ENCODE data around the gene PPP1R27. TPM values are rescaled to one million over a fixed set of nuclear protein-coding genes. Genes with fewer than 3 reads are reported as not detected.

The PPP1R27 gene
- total RNA-seq, 1 experiment from 2014 or later, result not detected

DNA sequence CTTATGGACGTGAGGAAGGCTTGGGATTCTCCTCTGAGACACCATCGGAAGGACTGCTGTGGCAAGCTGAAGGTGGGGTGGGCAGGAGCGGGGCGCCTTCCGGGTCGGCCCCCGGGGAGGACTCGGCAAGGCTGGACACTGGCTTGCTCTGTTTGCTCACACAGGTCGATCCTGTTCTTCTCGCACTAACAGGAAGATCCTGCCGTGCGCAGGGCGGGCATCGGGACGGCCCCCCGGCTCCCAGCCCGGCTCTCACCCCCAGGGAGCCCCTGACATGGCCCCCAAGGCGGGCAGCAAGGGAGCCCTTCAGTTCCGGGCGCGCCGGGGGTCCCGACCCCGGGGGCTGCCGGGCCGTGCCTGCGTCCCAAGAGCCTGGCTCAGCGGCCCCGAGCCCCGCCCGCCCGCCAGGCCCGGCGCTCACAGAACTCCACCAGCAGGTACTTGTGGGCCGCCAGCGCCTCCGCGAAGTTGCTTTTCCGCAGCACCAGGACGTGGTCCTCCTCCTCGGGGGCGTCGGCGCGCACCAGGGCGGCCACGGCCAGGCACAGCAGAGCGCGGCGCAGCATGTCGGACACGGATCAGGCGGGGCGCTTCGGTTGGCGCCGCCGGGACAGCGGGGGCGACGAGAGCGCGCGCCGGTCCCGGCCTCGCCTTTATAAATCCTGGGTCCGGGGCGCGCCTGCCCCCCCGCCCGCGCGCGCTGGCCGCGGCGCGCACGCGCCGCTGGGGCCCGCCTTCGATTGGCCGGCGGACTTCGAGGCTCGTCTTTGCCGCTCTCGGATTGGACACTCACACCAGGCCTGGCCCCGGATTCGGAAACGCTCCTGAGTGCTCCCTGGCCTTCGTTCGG, 25.3 kb upstream of the PPP1R27 start, which contains the start of gene P4HB:
Gene P4HB (minus strand): TSS at position 630 of the 850 bp plus-strand sequence. CDS start 64 bp downstream, at position 566.
- Histone ChIP-seq H3K27ac (ENCODE audit: low read depth, low read length, poor library complexity, severe bottlenecking) (peak within 1 kb of the TSS; percentile 96), H3K9me3 (ENCODE audit: low read depth, low read length, poor library complexity, severe bottlenecking) (no peaks in the 10 kb centered on the region), H3K27me3 (replicated peaks; ENCODE audit: insufficient read depth, low read depth, low read length, poor library complexity) (no peaks in the 10 kb centered on the region), H3K4me3 (ENCODE audit: low read depth, low read length, poor library complexity, severe bottlenecking) (peak within 1 kb of the TSS; percentile 90), H3K4me1 (ENCODE audit: insufficient read depth, low read length, poor library complexity, severe bottlenecking) (peaks cover 20% of the 10 kb centered on the region), H3K36me3 (ENCODE audit: insufficient read depth, low read length, poor library complexity, severe bottlenecking) (peaks cover 47% of the 10 kb centered on the region)
- CTCF ChIA-PET, result no interaction called here
- TF ChIP-seq, protein P1, sequence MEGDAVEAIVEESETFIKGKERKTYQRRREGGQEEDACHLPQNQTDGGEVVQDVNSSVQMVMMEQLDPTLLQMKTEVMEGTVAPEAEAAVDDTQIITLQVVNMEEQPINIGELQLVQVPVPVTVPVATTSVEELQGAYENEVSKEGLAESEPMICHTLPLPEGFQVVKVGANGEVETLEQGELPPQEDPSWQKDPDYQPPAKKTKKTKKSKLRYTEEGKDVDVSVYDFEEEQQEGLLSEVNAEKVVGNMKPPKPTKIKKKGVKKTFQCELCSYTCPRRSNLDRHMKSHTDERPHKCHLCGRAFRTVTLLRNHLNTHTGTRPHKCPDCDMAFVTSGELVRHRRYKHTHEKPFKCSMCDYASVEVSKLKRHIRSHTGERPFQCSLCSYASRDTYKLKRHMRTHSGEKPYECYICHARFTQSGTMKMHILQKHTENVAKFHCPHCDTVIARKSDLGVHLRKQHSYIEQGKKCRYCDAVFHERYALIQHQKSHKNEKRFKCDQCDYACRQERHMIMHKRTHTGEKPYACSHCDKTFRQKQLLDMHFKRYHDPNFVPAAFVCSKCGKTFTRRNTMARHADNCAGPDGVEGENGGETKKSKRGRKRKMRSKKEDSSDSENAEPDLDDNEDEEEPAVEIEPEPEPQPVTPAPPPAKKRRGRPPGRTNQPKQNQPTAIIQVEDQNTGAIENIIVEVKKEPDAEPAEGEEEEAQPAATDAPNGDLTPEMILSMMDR (conservative IDR thresholded peaks at IDR 0.05; ENCODE audit: low read depth, low read length), result no peak
- no peak for TF ChIP-seq EZH2 (IDR thresholded peaks at IDR 0.05; ENCODE audit: borderline replicate concordance, low read depth, low read length, poor library complexity, severe bottlenecking)
- no peak for DNase-seq (ENCODE audit: low spot score)
- intact Hi-C loops (cut with micrococcal nuclease; ENCODE audit: unreplicated experiment), result no loop called here
- POLR2A ChIA-PET (ENCODE audit: low non-redundant PET), result no interaction called here
- BruUV-seq (replicated peaks), result no TSS peak

DNA sequence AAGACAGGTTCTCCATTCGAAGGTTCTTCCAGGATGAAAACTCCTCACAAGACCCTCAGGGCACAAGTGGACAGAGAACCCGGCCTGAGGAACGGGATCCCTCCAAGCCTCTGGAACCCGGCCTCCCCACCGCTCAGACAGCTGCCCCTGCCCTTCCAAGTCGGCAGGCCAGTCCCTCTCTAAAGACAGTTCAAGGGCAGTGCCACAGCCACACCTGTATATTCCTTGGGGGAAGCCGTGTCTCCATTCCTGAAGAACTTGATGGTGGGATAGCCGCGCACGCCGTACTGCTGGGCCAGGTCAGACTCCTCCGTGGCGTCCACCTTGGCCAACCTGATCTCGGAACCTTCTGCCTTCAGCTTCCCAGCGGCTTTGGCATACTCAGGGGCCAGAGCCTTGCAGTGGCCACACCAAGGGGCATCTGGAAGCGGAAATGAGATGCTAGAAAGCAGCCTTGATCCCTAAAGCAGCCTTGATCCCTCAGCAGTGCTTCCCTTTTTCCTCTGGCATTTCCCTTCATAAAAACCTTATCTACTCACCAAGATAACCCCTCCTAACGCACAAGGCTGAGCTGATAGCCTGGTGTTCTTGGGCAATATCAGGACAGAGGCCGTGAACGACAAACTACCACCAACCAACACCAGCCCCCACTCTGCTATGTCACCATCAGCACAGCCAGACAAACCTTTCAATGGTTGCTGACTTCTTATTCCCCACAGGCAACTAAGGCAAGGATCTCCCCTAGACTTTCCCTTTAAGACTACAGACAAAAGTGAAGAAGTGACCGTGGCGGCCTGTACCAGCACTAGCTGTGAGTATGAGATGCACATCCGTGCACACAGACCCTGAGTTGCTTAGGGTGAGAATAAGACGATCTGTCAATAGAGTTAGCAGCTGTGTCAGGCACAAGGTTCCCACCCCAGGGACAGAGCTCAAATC, 24.4 kb upstream of the PPP1R27 start:
- POLR2A ChIA-PET (ENCODE audit: low non-redundant PET), result no interaction called here

More for the DNA sequence above, 24.4 kb upstream of the PPP1R27 start:
- CTCF ChIA-PET, result no interaction called here
- H3K27me3 ChIP-seq (replicated peaks; ENCODE audit: insufficient read depth, low read depth, low read length, poor library complexity), result no peaks in the 10 kb centered on the region
- no peak for DNase-seq (ENCODE audit: low spot score)
- H3K4me1 ChIP-seq (ENCODE audit: insufficient read depth, low read length, poor library complexity, severe bottlenecking), result peaks cover 20% of the 10 kb centered on the region
- H3K36me3 ChIP-seq (ENCODE audit: insufficient read depth, low read length, poor library complexity, severe bottlenecking), result peaks cover 56% of the 10 kb centered on the region
- peak overlapping the region; percentile 96 for H3K27ac ChIP-seq (ENCODE audit: low read depth, low read length, poor library complexity, severe bottlenecking)
- intact Hi-C loops (cut with micrococcal nuclease; ENCODE audit: unreplicated experiment), result no loop called here
- H3K9me3 ChIP-seq (ENCODE audit: low read depth, low read length, poor library complexity, severe bottlenecking), result no peaks in the 10 kb centered on the region
- no peak for TF ChIP-seq EZH2 (IDR thresholded peaks at IDR 0.05; ENCODE audit: borderline replicate concordance, low read depth, low read length, poor library complexity, severe bottlenecking)
- TF ChIP-seq, protein P1 (conservative IDR thresholded peaks at IDR 0.05; ENCODE audit: low read depth, low read length), result no peak
- TSS peak; percentile 50 for BruUV-seq (replicated peaks)
- peak overlapping the region; percentile 90 for H3K4me3 ChIP-seq (ENCODE audit: low read depth, low read length, poor library complexity, severe bottlenecking)
